ENCODE data around the gene TTC7B. TPM values are rescaled to one million over a fixed set of nuclear protein-coding genes. Genes with fewer than 3 reads are reported as not detected.
A peak's percentile ranks its signal among the peaks of the same experiment; 100 is the strongest.

Gene TTC7B
- total and polyA plus RNA-seq, 7 donors: 5.5 to 70.9 (median 46.8) TPM

DNA sequence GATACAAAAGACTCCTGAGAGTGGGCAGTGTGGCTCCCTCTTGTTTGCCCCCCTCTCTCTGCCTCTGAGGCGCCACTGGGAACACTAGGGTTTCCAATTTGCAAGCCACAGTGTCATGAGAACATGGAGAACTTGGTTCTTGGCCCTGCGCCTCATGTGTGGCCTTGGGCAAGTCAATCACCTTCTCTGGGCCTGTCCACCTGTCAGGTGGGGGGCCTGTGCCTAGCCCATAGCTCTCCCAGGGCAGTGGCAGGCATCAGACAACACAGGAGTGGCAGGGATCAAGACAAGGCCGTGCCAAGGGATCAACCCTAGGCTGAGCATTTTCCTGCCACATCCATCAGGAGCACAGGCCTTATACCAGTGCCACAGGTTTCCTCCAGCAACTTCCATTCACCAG lies 234.1 kb downstream of the TTC7B start:
- no peak overlapping the region for H3K4me3 ChIP-seq
- 92 to 93% methylated on average over 3 of the region's 3 CpGs for WGBS, 2 donors
- DNase-seq: no peak

DNA sequence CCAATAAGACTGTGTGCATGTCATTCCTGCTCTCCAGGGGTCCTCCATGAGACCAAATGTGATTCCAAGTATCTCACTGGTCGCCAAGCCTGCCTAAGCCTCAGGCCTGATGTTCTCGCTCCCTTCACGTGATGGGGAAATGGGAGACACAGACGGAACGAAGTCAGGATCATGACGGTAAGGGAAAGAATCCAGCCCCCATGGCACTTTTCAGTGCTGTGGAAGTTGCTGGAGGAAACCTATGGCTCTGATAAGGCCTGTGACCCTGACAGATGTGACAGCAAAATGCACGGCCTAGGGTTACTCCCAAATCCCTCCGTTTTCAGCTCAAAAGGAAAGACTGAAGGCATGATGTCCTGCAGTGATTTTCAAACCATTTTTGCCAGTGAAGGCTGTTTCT lies 234.5 kb downstream of the TTC7B start:
- intact Hi-C loops (cut with DNase I): no loop called here
- H3K9me3 ChIP-seq: no peaks in the 10 kb centered on the region
- no peak overlapping the region for H3K4me3 ChIP-seq
- H3K36me3 ChIP-seq: peaks cover 0 to 42% (median 5%) of the 10 kb centered on the region in 4 donors
- H3K4me1 ChIP-seq: peaks cover 0 to 22% (median 4%) of the 10 kb centered on the region in 4 donors
- TF ChIP-seq POLR2A (IDR thresholded peaks at IDR 0.05) (no peak), POLR2AphosphoS5 (IDR thresholded peaks at IDR 0.05) (no peak), EP300 (IDR thresholded peaks at IDR 0.05) (no peak)
- TF ChIP-seq, protein P1, sequence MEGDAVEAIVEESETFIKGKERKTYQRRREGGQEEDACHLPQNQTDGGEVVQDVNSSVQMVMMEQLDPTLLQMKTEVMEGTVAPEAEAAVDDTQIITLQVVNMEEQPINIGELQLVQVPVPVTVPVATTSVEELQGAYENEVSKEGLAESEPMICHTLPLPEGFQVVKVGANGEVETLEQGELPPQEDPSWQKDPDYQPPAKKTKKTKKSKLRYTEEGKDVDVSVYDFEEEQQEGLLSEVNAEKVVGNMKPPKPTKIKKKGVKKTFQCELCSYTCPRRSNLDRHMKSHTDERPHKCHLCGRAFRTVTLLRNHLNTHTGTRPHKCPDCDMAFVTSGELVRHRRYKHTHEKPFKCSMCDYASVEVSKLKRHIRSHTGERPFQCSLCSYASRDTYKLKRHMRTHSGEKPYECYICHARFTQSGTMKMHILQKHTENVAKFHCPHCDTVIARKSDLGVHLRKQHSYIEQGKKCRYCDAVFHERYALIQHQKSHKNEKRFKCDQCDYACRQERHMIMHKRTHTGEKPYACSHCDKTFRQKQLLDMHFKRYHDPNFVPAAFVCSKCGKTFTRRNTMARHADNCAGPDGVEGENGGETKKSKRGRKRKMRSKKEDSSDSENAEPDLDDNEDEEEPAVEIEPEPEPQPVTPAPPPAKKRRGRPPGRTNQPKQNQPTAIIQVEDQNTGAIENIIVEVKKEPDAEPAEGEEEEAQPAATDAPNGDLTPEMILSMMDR (IDR thresholded peaks at IDR 0.05): no peak
- no peak overlapping the region for H3K27ac ChIP-seq
- H3K27me3 ChIP-seq: no peaks in the 10 kb centered on the region
- WGBS, 2 donors: 81 to 95% methylated on average over 8 of the region's 8 CpGs
- DNase-seq: no peak

More for the DNA sequence above, 234.1 kb downstream of the TTC7B start:
- H3K9me3 ChIP-seq: no peaks in the 10 kb centered on the region
- TF ChIP-seq EP300 (IDR thresholded peaks at IDR 0.05): no peak
- TF ChIP-seq POLR2A (IDR thresholded peaks at IDR 0.05): no peak
- no peaks in the 10 kb centered on the region for H3K27me3 ChIP-seq
- H3K36me3 ChIP-seq: peaks cover 0 to 38% (median 4%) of the 10 kb centered on the region in 4 donors
- H3K4me1 ChIP-seq: peaks cover 0 to 22% (median 4%) of the 10 kb centered on the region in 4 donors
- no peak overlapping the region for H3K27ac ChIP-seq
- intact Hi-C loops (cut with DNase I): no loop called here

DNA sequence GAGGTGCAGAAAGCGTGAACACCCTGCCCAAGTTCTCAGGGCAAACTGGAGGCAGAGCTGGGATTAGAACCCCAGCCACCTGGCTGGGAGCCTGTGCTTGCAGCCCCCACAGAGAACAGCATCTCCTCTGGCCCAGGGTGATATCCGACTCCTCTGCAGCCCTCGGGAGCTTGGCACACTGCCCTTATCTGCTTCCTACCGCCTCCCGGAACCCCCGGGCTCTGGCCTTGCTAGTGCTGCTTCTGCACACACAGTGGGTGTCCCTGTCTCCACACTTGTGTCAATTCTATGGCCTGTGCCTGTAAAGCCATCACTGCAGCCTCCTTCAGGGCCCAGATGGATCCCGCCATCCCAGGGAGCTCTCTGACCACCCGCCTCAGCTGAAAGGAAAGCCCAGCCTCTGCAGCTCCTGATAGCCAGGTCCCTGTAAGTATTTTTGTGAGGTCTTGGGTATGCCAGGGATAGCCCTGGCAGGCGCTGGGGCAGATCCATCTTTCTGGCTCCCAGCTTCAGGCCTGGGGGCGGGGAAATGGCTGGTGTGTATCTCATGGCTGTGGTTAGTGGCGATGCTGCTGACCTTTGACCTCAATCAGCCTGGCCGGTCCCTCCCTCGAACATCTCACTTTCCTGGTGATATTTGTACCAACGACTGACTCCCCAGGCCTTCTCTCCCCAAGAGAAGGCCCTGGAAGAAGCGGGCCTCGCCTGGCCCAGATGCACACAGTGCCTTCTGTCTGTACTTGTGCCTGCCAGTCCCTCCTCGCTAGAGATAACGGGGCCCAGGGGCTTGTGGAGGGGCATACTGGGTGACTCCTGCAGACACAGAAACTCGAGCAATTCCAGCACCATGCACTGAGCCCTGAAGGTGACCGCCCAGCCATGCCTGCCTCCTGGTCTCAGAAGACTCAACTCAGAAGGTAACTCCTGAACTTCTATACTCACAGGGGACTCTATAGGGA lies 235.6 kb downstream of the TTC7B start:
- WGBS, 2 donors: 77 to 83% methylated on average over 20 of the region's 20 CpGs
- intact Hi-C loops (cut with DNase I): no loop called here
- H3K27me3 ChIP-seq: no peaks in the 10 kb centered on the region
- peaks cover 0 to 40% (median 5%) of the 10 kb centered on the region in 4 donors for H3K36me3 ChIP-seq
- H3K27ac ChIP-seq: peak overlapping the region in 3 of 4 donors; percentile 2 to 47 (median 32)
- no peak for DNase-seq
- H3K9me3 ChIP-seq: no peaks in the 10 kb centered on the region
- peaks cover 0 to 22% (median 5%) of the 10 kb centered on the region in 4 donors for H3K4me1 ChIP-seq
- TF ChIP-seq POLR2A (IDR thresholded peaks at IDR 0.05) (no peak), POLR2AphosphoS5 (IDR thresholded peaks at IDR 0.05) (no peak), EP300 (IDR thresholded peaks at IDR 0.05) (no peak)
- TF ChIP-seq, protein P1 (IDR thresholded peaks at IDR 0.05): no peak
- no peak overlapping the region for H3K4me3 ChIP-seq

DNA sequence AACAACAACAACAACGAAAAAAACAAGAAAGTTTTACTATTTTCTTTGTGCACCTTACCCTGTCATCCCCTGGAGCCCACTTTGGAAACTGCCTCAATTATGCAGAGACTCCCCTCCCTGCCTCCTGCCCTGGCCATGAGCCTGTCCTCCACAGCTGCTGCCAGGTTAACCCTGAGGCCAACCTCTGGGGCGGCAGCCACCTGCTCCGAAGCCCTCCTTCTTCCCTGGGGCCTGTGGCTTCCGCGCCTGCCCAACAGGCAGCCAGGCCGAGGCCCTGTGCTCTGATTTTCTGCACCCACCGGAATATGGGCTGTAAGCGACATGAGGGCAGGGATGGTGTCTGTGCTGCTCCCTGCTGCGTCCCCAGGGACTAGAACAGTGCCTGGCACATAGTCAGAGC lies 236.4 kb downstream of the TTC7B start:
- no peak for DNase-seq
- Histone ChIP-seq H3K36me3 (peaks cover 0 to 37% (median 5%) of the 10 kb centered on the region in 4 donors), H3K4me1 (peaks cover 0 to 30% (median 10%) of the 10 kb centered on the region in 4 donors), H3K27ac (no peak overlapping the region), H3K27me3 (no peaks in the 10 kb centered on the region), H3K4me3 (no peak overlapping the region), H3K9me3 (no peaks in the 10 kb centered on the region)
- TF ChIP-seq EP300 (IDR thresholded peaks at IDR 0.05) (no peak), POLR2A (IDR thresholded peaks at IDR 0.05) (no peak), POLR2AphosphoS5 (IDR thresholded peaks at IDR 0.05) (no peak)
- TF ChIP-seq, protein P1 (IDR thresholded peaks at IDR 0.05): no peak
- 95 to 96% methylated on average over 9 of the region's 9 CpGs for WGBS, 2 donors
- intact Hi-C loops (cut with DNase I): no loop called here

DNA sequence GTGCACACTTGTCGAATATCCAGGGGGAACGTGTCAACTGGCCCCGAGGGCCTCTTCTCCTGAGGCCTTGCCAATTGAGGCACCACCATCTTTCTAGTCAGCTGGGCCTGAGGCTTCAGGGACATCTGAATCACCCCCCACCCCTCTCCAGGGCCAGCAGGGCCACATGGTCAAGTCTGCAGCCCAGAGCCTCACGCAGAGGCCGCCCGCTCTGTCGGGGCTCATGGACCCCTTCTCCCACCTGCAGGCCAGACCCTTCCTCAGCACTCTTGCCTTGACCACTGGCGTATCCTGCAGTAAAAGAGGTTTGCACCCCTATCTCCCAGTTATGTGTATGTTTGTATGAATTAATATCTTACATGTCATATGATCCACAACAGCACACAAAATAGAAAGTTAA lies 237.1 kb downstream of the TTC7B start:
- DNase-seq: no peak
- Histone ChIP-seq H3K27me3 (no peaks in the 10 kb centered on the region), H3K27ac (no peak overlapping the region), H3K9me3 (no peaks in the 10 kb centered on the region), H3K4me3 (no peak overlapping the region), H3K4me1 (peaks cover 0 to 37% (median 17%) of the 10 kb centered on the region in 4 donors), H3K36me3 (peaks cover 0 to 37% (median 5%) of the 10 kb centered on the region in 4 donors)
- no peak for TF ChIP-seq POLR2A (IDR thresholded peaks at IDR 0.05)
- TF ChIP-seq, protein P1 (IDR thresholded peaks at IDR 0.05): no peak
- no peak for TF ChIP-seq EP300 (IDR thresholded peaks at IDR 0.05)
- TF ChIP-seq POLR2AphosphoS5 (IDR thresholded peaks at IDR 0.05): no peak
- 93 to 96% methylated on average over 8 of the region's 8 CpGs for WGBS, 2 donors
- intact Hi-C loops (cut with DNase I): no loop called here
